OCI-LY3 (cell line): Measurements from ENCODE around the gene NOD2.

ENCODE experiments used
- CTCF ChIP-seq: fragments of 200-600, 300-600 bp; sonication (generic); IDR thresholded peaks from 2 replicates; pipeline ENCODE4 v1.5.1; 2014; ENCODE audit warnings: antibody characterized with exemption, low read length, low read depth
- EZH2phosphoT487 ChIP-seq: fragments of 200-600 bp; shearing (Covaris generic); IDR thresholded peaks from 2 replicates; pipeline ENCODE4 v1.6.1; 2018; ENCODE audit warnings: antibody characterized with exemption, mixed run types, low read depth

- no peak for TF ChIP-seq CTCF
- TF ChIP-seq EZH2phosphoT487: no peak
These were observed 63.1 kb downstream of the NOD2 start for GRCh38 chr16:50756473-50756872.
